ENCODE results near the gene NENF. TPM values are rescaled to one million over a fixed set of nuclear protein-coding genes. Genes with fewer than 3 reads are reported as not detected.

The NENF gene
- total RNA-seq, 1 donor from 2014 or later = 6.8 TPM

DNA sequence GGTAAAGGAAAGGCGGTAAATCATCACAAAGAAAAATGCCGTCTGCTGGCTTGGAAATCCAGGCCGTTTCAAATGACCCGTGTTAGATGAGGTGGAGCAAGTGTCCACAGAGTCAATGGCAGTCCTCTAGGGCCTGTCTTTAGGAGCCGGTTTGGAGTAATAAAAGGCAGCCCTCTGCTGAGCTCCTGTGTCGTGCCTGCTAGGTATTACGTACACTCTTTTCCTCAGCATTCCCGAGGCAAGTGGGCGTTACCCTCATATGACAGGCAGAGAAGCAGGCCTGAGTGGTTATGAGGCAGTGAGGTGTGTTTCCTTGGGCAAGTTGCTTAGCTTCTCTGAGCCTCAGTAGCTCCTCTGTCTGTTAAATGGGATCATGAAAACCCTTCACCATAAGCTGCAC, 7.7 kb downstream of the NENF start:
- no peak overlapping the region for H2AFZ ChIP-seq (replicated peaks)
- Mint-ChIP-seq H3K4me1 (peaks cover 9% of the 10 kb centered on the region), H3K27ac (peak overlapping the region; percentile 33), H3K9me3 (no peaks in the 10 kb centered on the region), H3K36me3 (peaks cover 1% of the 10 kb centered on the region), H3K27me3 (ENCODE audit: insufficient read depth, low read depth) (no peaks in the 10 kb centered on the region), H3K4me3 (no peak overlapping the region)
- TF ChIP-seq EZH2 (IDR thresholded peaks at IDR 0.05) = no peak
- TF ChIP-seq EZH2phosphoT487 (IDR thresholded peaks at IDR 0.05) = no peak
- TF ChIP-seq, protein P1, sequence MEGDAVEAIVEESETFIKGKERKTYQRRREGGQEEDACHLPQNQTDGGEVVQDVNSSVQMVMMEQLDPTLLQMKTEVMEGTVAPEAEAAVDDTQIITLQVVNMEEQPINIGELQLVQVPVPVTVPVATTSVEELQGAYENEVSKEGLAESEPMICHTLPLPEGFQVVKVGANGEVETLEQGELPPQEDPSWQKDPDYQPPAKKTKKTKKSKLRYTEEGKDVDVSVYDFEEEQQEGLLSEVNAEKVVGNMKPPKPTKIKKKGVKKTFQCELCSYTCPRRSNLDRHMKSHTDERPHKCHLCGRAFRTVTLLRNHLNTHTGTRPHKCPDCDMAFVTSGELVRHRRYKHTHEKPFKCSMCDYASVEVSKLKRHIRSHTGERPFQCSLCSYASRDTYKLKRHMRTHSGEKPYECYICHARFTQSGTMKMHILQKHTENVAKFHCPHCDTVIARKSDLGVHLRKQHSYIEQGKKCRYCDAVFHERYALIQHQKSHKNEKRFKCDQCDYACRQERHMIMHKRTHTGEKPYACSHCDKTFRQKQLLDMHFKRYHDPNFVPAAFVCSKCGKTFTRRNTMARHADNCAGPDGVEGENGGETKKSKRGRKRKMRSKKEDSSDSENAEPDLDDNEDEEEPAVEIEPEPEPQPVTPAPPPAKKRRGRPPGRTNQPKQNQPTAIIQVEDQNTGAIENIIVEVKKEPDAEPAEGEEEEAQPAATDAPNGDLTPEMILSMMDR (IDR thresholded peaks at IDR 0.05) = no peak
- H3K79me2 ChIP-seq (ENCODE audit: low read depth) = no peaks in the 10 kb centered on the region
- H4K20me1 ChIP-seq (ENCODE audit: low read depth) = no peaks in the 10 kb centered on the region
- no peak overlapping the region for H3K4me3 ChIP-seq
- no peak overlapping the region for H3K4me2 ChIP-seq
- H3F3A ChIP-seq (ENCODE audit: low read depth) = no peaks in the 10 kb centered on the region
- H3K9me3 ChIP-seq (ENCODE audit: low read depth) = no peaks in the 10 kb centered on the region
- no peaks in the 10 kb centered on the region for H3K27me3 ChIP-seq
- H3K27ac ChIP-seq = no peak overlapping the region
- no peak overlapping the region for H3K9ac ChIP-seq
- DNase-seq (ENCODE audit: low spot score) = no peak
- H3K4me1 ChIP-seq = no peaks in the 10 kb centered on the region
- H3K36me3 ChIP-seq = no peaks in the 10 kb centered on the region

DNA sequence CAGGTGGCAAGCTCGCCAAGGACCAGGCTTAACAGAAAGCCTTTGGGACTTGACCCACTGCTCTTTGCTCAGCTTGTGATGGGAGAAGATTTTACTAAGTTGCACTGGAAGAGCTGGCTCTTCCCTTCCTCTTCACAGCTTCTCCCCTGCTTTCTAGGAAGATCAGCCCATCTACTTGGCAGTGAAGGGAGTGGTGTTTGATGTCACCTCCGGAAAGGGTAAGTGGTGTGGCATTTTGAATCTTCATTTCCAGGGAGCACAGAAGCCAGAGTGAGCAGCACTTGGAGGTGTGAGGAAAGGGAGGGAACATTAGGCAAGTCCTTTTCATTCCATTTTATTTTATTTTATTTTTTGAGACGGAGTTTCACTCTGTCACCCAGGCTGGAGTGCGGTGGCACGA, 9.7 kb downstream of the NENF start:
- Mint-ChIP-seq H3K27me3 (ENCODE audit: insufficient read depth, low read depth) (no peaks in the 10 kb centered on the region), H3K4me1 (peaks cover 9% of the 10 kb centered on the region), H3K9me3 (no peaks in the 10 kb centered on the region), H3K4me3 (no peak overlapping the region), H3K36me3 (peaks cover 1% of the 10 kb centered on the region), H3K27ac (no peak overlapping the region)
- Histone ChIP-seq H3K4me1 (no peaks in the 10 kb centered on the region), H2AFZ (replicated peaks) (no peak overlapping the region), H3K4me2 (no peak overlapping the region), H3K4me3 (no peak overlapping the region), H3K27ac (no peak overlapping the region), H3K27me3 (no peaks in the 10 kb centered on the region), H3K79me2 (ENCODE audit: low read depth) (no peaks in the 10 kb centered on the region), H3K9ac (no peak overlapping the region), H4K20me1 (ENCODE audit: low read depth) (no peaks in the 10 kb centered on the region), H3F3A (ENCODE audit: low read depth) (no peaks in the 10 kb centered on the region), H3K9me3 (ENCODE audit: low read depth) (no peaks in the 10 kb centered on the region), H3K36me3 (no peaks in the 10 kb centered on the region)
- TF ChIP-seq EZH2phosphoT487 (IDR thresholded peaks at IDR 0.05) (no peak), EZH2 (IDR thresholded peaks at IDR 0.05) (no peak)
- TF ChIP-seq, protein P1 (IDR thresholded peaks at IDR 0.05) = no peak
- no peak for DNase-seq (ENCODE audit: low spot score)

DNA sequence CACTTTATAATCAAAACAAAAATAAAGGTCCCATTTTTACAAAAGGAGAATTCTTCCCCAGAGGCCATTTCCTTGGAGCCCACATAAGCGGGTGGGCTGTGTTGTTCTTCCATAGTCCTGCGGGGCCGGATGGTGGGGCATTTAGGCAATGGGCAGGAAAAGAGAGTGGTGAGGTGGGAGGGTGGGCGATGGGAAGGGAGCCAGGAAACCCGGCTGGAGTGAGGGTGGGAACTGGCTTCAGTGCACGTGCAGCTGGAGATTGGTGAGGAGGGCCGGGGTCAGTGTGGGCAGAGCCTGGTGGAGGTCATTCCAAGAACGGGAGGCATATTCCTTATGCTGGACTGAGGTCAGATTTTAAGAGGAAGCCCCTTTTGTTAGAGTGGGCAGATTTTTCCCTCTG, 13.6 kb downstream of the NENF start:
- Histone ChIP-seq H3K36me3 (no peaks in the 10 kb centered on the region), H4K20me1 (ENCODE audit: low read depth) (no peaks in the 10 kb centered on the region), H3K4me3 (no peak overlapping the region), H3K27me3 (no peaks in the 10 kb centered on the region), H3K9ac (no peak overlapping the region), H3K79me2 (ENCODE audit: low read depth) (no peaks in the 10 kb centered on the region), H3K4me2 (no peak overlapping the region), H3F3A (ENCODE audit: low read depth) (peaks cover 8% of the 10 kb centered on the region), H2AFZ (replicated peaks) (no peak overlapping the region), H3K27ac (no peak overlapping the region), H3K9me3 (ENCODE audit: low read depth) (no peaks in the 10 kb centered on the region), H3K4me1 (peaks cover 12% of the 10 kb centered on the region)
- Mint-ChIP-seq H3K36me3 (peaks cover 1% of the 10 kb centered on the region), H3K27me3 (ENCODE audit: insufficient read depth, low read depth) (peaks cover 3% of the 10 kb centered on the region), H3K4me3 (no peak overlapping the region), H3K4me1 (peaks cover 13% of the 10 kb centered on the region), H3K9me3 (no peaks in the 10 kb centered on the region), H3K27ac (no peak overlapping the region)
- no peak for TF ChIP-seq EZH2 (IDR thresholded peaks at IDR 0.05)
- TF ChIP-seq, protein P1 (IDR thresholded peaks at IDR 0.05) = no peak
- no peak for TF ChIP-seq EZH2phosphoT487 (IDR thresholded peaks at IDR 0.05)
- no peak for DNase-seq (ENCODE audit: low spot score)
